Esophagus mucosa (tissue), 1 donor: Measurements from ENCODE around the gene ATP5F1D. TPM values are rescaled to one million over a fixed set of nuclear protein-coding genes. Genes with fewer than 3 reads are reported as not detected.

Experiments used
- ATAC-seq: fragments of 200-7000 bp; cut with Tn5 transposase; one replicate; pipeline ENCODE4 v1.9.1; 2020
- total RNA-seq: library from RNA; stranded (reverse); gene quantifications from one replicate; pipeline ENCODE4 v1.2.4, GENCODE V29; 2023
- donor health status: DM: yes; HTN: yes; CAD: no.

The ATP5F1D gene
- total RNA-seq, 1 donor from 2014 or later = 251 TPM

- ATAC-seq = no peak
These were observed 29.4 kb downstream of the ATP5F1D start for GRCh38 chr19:1270854-1271527.

GRCh38 chr19:1271528-1272422 is 30.2 kb downstream of the ATP5F1D start:
- no peak for ATAC-seq

DNA sequence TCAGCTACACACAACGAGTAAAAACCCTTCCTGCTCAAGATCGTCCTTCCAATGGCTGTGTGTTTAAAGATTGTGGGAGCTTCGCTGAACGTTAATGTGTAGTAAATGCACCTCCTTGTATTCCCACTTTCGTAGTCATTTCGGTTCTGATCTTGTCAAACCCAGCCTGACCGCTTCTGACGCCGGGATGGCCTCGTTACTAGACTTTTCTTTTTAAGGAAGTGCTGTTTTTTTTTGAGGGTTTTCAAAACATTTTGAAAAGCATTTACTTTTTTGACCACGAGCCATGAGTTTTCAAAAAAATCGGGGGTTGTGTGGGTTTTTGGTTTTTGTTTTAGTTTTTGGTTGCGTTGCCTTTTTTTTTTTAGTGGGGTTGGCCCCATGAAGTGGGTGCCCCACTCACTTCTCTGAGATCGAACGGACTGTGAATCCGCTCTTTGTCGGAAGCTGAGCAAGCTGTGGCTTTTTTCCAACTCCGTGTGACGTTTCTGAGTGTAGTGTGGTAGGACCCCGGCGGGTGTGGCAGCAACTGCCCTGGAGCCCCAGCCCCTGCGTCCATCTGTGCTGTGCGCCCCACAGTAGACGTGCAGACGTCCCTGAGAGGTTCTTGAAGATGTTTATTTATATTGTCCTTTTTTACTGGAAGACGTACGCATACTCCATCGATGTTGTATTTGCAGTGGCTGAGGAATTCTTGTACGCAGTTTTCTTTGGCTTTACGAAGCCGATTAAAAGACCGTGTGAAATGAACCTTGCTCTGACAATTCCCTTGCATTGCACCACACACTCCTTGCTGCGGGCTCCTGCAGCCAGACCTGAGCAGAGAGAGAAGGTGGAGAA is 31.1 kb downstream of the ATP5F1D start:
- ATAC-seq = no peak

DNA sequence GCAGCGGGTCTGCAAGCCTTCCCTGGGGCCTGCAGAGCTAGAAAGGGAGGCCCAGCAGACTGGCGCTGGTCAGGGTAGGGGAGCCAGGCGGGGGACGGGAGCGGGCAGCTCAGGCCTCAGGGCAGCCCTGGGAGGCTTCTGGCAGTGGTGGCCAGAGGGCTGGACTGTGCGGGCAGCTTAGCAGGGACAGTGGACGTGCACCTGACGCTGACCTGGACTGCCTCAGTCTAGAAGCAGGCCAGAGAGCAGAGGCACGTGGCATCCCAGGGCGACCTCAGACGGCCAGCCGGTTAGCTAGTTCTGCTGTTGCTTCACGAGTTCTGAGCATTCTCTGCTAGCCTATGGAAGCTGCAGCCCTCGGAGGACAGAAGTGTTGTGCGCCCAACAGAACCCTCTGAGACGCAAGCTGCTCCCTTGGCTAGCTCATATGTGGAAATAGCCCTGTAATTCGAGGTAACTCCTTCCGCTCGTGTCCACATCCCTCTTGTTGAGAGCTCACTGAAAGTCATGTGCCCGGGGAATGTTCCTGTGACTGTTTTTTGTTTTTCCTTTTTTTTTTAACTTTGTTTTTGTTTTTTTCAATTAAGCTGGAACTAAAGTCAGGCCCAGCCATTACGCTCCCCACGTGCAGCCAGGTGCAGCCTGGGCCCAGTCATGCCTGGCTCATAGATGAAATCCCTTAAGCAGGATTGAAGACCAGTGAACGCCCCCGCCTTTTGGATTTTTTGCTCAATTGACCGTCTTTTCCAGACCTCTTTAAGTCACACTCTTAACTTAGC is 31.9 kb downstream of the ATP5F1D start:
- ATAC-seq = no peak

GRCh38 chr19:1274081-1274851 is 32.7 kb downstream of the ATP5F1D start:
- ATAC-seq = no peak

DNA sequence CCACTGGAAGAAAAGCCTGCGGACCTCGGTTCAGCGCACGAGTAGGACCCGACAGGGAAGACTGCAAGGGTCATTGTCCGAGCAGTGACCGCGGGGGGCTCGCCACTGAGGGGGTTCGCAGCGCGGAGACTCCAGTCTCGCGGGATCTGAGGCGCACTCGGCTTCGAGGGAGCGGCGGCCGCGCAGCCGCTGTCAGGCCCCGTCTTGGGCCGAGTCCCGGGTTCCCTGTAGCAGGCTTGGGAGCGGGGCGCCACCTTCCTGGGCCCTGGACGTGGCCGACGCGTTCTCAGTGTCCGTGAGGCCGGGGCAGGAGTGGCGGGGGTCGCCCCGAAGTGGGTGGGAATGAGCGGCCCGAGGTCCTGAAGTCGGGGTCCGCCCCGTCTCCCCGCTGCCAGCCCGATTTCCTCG is 33.3 kb downstream of the ATP5F1D start:
- peak; percentile 1 for ATAC-seq

GRCh38 chr19:1275260-1275975 is 33.9 kb downstream of the ATP5F1D start, which contains the start of gene FAM174C:
TSS of gene FAM174C (plus strand) at chr19:1275530. CDS start at chr19:1275550, 20 bp downstream.
- peak; percentile 80 for ATAC-seq

GRCh38 chr19:1275976-1276627 is 34.6 kb downstream of the ATP5F1D start:
- ATAC-seq = no peak

DNA sequence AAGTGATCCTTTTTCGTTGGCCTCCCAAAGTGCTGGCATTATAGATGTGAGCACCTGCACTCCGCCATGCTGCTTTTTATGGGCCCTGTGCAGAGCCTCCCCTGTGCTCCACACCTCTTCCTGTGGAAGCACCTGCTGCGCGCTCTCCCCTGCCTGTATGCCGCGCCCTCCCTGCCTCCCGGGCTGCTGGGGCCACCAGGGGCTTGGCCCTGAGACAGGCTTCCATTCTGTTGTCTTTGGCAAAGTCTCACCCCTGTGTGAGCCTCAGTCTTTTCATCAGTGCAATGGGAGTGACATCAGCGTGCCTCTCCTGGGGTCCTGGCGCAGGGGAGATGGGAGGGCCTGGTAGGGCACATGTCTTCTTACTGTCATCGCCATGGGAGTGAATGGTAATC is 35.1 kb downstream of the ATP5F1D start:
- ATAC-seq = no peak

DNA sequence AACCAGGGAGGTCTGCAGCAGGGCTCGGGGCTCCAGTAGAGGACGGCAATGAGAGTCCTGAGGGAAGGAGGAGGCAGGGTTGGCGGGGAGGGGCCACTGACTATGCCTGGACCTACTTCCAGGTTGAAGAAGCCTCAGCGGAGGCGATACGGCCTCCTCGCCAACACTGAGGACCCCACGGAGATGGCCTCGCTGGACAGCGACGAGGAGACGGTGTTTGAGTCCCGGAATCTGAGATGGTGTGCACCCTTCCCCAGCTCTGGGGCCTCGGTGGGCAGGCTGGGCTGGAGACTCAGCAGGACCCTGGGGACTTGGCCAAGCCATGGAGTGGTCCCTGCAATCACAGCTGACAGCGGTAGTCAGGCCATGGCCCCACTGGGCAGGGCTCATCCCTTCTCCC is 35.5 kb downstream of the ATP5F1D start:
- ATAC-seq = no peak

GRCh38 chr19:1278074-1278473 is 36.5 kb downstream of the ATP5F1D start:
- no peak for ATAC-seq

DNA sequence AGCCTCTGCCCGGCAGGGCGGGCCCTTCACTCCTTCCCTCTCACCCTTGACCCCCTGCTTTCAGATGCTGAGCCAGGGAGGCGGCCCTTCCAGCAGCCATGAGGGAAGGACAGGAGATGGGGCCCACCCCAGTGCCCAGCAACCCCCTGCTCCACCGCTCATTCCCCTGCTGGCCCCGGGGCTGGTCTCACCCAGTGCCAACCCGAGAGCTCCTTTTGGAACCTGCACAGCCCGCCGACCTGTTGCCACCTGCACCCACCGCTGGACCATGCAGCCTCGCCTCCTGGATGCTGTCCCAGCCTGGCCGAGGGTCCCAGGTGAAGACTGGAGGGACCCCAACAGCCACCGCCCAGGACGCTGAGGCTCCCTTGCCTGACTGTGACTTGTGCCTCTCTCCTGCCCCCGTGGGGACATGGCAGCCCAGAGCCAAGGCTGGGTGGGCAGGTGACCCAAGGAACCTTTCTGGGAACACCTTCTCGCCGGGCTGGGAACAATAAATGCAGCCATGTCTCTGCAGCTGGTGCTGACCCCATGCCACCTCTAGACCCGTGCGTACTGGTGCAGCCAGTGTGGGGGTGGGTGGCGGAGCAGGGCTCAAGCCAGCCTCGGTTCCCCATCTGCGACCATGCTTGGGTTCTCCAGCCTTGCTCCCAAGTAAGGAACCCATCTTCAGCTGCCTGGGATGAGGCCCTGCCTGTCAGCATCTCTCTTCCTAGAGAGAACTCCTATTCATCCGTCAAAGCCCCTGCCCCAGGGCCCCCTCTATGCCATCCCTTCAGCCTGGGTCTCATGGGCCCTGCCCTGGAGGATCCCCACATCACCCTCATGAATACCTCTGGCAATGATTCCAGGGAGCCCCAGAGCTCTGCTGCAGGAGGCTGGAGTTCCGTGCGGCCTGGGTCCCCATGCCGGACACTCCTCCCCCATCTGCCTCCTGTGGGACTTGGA is 37.4 kb downstream of the ATP5F1D start:
- ATAC-seq = no peak

DNA sequence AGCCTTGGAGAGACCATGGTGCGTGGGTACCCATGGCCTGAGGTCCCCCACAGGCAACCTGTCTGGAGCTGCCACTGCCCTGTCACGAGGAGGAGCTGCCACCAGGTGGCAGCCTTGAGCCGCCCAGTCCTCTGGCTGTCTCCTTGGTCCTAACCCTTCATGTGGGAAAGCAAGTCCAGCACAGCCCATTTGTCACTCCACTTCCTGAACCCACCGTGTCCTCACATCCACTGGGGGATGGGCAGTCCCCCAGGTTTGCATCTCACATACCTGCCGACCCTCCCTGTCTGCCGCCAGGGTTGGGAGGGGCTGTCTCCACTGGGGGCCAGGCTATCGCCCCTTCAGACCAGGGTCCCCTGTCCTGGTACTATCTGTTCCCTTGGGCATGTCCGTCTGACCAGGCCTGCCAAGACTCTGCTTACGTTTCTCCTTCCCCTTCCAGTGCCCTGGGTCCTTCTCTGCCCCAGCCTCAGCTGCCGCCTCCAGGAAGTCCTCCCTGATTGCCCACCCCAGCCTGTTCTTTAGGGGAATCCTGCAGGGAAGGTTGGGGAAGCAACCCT is 38.3 kb downstream of the ATP5F1D start:
- peak; percentile 16 for ATAC-seq

DNA sequence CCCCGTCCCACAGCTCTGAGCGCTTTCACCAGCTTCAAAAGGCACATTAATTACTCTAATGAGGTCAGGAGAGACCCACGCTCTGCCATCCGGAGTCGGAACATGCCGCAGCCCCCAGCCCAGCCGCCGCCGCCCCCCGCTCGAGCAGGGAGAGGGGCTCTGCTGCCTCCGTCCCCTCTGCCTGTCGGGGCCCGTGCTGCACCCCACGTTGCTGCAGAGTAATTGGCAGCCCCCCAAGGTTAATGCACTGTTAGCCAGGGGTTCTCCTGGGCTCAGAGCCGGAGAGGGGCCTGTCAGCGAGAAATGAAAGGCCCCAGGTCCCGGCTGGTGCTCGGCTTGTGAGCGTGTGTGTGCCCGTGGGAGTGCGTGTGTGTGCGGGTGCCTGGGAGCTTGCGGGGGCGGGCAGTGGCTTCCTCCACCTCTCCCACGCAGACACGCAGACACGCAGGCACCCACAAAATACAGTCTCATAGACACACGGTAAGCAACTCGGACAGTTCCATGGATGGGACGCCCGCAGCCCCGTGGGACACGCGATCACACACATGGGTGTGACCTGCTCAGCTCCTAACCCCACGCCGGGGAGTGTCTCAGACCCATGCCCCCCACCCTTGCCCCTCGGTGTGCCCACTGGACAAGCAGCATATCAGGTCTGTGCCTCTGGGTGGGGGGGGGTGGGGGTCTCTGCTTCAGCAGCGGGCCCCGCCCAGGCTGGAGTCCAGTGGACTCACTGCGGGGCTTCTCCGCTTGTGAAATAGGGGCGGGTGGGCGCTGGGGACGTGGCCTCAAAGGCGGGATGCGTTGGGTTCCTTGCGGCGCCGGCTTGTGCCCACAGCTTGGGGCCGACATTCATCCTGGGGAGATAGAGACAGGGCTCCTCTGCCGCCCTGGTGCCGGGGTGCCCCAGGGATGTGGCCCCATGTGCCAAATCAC is 39.4 kb downstream of the ATP5F1D start:
- ATAC-seq = no peak

DNA sequence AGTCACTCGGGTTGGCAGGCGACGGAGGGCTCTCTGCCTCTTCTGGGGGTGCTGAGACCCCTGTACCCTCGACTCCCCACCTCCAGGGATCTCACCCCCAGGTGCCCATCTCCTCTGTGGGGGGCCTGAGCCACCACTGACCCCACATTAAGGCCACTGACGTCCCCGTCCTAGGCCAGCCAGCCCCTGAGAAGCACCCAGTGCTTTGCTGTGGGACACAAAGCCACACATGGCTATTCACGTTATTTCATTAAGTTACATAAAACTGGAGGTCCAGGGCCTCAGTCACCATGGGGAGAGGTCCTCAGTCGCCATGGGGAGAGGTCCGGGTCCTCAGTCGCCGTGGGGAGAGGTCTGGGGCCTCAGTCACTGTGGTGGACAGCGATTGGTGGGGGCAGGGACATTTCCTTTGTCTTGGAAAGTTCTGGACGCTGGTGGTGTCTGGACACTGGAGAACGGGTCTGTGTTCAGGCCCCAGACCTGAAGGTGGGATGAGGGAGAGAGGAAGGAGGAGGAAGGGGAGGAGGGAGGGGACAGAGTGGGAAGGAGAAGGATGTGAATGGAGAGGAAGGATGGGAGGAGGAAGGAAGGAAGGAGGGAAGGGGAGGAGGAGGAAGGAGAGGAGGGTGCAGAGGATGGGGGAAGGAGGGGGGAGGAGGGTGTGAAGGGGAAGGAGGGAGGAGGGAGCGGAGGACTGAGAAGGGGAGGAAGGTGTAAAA is 40.2 kb downstream of the ATP5F1D start:
- ATAC-seq = no peak

DNA sequence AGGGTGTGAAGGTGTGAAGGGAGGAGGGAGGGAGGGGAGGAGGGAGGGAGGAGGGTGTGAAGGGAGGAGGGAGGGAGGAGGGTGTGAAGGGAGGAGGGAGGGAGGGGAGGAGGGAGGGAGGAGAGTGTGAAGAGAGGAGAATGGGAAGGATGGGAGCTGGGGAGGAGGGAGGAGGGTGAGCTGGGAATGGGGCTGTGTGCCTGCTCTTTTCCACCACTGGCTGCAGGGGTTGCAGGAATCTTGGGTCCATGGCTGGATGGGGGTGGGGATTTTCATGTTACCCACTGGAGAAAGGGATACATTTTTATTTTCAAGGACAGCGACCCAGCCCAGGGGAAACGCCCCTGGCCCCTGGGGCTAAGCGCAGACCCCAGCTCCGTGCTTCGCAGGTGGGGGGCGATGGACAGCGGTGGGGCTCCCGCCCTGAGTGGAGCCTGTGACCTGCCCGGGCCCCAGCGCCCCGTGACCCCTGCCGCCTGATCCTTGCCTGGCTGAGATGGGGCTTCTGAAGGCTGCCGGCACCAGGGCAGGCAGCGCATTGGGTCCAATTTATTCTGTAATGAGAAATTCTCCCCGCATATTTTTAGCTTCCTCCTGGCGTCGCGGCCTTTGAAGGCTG is 41.1 kb downstream of the ATP5F1D start:
- ATAC-seq = no peak
